GM12891 (cell line): ENCODE data around the gene PIGU.
"Not testable (repeated sequence)": the region's sequence is repeated elsewhere in the genome, so short reads cannot be mapped to it uniquely, and the experiment has no call there.

Experiments used
- PAX5 ChIP-seq: IDR thresholded peaks from 2 replicates; pipeline ENCODE4 v1.6.1; 2011; ENCODE audit warnings: low read length, moderate library complexity, mild to moderate bottlenecking; ENCODE audit not compliant: insufficient read depth, severe bottlenecking
- POLR2A ChIP-seq: IDR thresholded peaks from 2 replicates; pipeline ENCODE4 v1.6.1; 2011; ENCODE audit warnings: low read depth, low read length, control low read depth
- POLR2AphosphoS5 ChIP-seq: IDR thresholded peaks from 2 replicates; pipeline ENCODE4 v1.6.1; 2011; ENCODE audit warnings: low read depth, low read length, control low read depth
- POU2F2 ChIP-seq: IDR thresholded peaks from 2 replicates; pipeline ENCODE4 v1.6.1; 2011; ENCODE audit warnings: low read depth, mild to moderate bottlenecking, control low read depth, low read length, moderate library complexity
- SPI1 ChIP-seq: IDR thresholded peaks from 2 replicates; pipeline ENCODE4 v1.6.1; 2011; ENCODE audit warnings: low read depth, low read length, control low read depth
- TAF1 ChIP-seq: IDR thresholded peaks from 2 replicates; pipeline ENCODE4 v1.6.1; 2011; ENCODE audit warnings: low read depth, low read length, control low read depth

GRCh38 chr20:34616913-34617312 lies 60.0 kb downstream of the PIGU start:
- TF ChIP-seq POLR2AphosphoS5, POLR2A, TAF1, SPI1, PAX5, POU2F2: not testable (repeated sequence)
